Endothelial cell of umbilical vein (primary cell): Measurements from ENCODE around the gene MINDY2.

Experiments used
- CTCF ChIP-seq, 2 donors: IDR thresholded peaks; 1 replicate in 1 of 2; 2 replicates in 1 of 2; pipeline ENCODE4 v1.5.1; 2011; ENCODE audit warnings: low read length in 2 of 2, mild to moderate bottlenecking in 2 of 2, moderate library complexity in 2 of 2, control low read depth in 1 of 2, inconsistent platforms in 1 of 2, low read depth in 1 of 2; ENCODE audit not compliant: insufficient read depth in 1 of 2; ENCODE audit errors: extremely low read depth in 1 of 2
- EZH2 ChIP-seq: IDR thresholded peaks from 2 replicates; pipeline ENCODE4 v1.6.1; 2012; ENCODE audit warnings: borderline replicate concordance, low read depth, mild to moderate bottlenecking, moderate library complexity, low read length, inconsistent platforms; ENCODE audit not compliant: severe bottlenecking
- POLR2A ChIP-seq: IDR thresholded peaks from 2 replicates; pipeline ENCODE4 v1.6.1; 2012; ENCODE audit warnings: low read depth, mild to moderate bottlenecking, control low read depth, low read length
- POLR2AphosphoS5 ChIP-seq: IDR thresholded peaks from 2 replicates; pipeline ENCODE4 v1.6.1; 2012; ENCODE audit warnings: low read depth, mild to moderate bottlenecking, control low read depth, low read length, moderate library complexity; ENCODE audit not compliant: insufficient read depth

GRCh38 chr15:58770519-58770856 lies 614 bp upstream of the MINDY2 start:
- TF ChIP-seq POLR2AphosphoS5 (no peak), CTCF (IDR thresholded peaks at IDR 0.05; ENCODE audit: extremely low read depth in 1 of 2, insufficient read depth in 1 of 2, low read depth in 1 of 2, low read length in 2 of 2) (peak in 1 of 2 donors; percentile 2), EZH2 (no peak), POLR2A (no peak)
